NCI-H1694 (cell line): ENCODE measurements around the gene MAGI1.
"Not testable (repeated sequence)": the region's sequence is repeated elsewhere in the genome, so short reads cannot be mapped to it uniquely, and the experiment has no call there.

Experiments
- DNase-seq: peaks from one replicate; lab custom pipeline; 2025; lab: John Stamatoyannopoulos, UW

MAGI1 gene

GRCh38 chr3:65904016-65904415, 134.7 kb downstream of the MAGI1 start:
- no peak for DNase-seq

DNA sequence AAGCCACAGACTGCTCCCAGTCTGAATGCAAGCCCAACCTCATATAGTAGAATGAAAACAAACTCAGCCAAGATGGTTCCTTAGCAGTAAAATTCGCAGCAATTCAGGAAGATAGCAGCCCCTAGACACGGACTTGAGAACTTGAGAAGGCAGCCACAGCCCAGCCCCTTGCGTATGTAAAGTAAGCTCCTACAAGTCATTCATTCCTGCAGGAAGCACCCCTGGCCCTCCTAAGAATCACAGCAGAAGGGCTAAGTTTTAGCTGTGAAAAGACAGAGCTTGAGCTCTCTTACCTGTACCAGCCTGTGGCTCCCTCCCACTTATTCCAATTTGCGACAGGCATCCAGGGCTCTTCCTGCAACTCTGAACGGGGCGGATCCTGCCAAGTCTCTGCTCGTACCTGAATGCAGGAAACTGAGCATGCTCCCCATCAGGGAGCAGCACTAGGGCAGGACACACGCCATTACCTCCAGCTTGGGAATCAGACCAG, 136.4 kb downstream of the MAGI1 start:
- DNase-seq: no peak

GRCh38 chr3:65901226-65901625, 137.5 kb downstream of the MAGI1 start:
- no peak for DNase-seq

DNA sequence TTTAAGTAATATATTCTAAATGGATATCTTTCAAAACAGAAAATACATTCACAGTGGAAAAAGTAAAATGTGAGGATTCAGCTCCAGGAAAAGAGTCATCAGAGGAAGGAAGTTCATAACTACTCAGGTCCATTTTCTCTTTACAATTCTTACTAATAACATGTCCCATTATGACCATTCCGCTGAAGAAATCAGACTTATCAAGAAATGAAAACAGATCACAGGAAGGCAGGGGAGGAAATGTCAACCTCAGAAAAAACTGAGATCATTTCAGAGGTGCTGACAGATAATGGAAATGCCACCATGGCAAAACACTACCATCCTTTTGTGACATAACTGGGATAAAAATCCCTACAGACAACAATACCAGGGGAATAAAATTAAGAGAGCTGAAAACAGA, 139.5 kb downstream of the MAGI1 start:
- DNase-seq: no peak

DNA sequence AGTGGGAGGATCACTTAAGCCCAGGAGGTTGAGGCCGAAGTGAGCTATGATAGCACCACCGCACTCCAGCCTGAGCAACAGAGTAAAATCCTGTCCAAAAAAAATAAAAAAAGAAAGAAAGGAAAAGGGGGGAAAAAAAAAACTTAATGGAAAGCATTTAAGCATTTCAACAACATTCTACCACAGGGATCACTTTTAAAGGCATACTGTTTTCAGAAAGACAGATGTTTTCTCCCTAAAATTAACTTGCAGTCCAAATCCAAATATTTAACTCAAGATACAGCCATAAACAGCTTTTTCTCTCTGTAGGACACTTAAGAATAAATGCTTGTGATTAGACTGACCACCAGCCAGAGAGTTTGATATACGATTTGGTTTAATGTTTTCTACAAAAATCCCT, 141.0 kb downstream of the MAGI1 start:
- no peak for DNase-seq

DNA sequence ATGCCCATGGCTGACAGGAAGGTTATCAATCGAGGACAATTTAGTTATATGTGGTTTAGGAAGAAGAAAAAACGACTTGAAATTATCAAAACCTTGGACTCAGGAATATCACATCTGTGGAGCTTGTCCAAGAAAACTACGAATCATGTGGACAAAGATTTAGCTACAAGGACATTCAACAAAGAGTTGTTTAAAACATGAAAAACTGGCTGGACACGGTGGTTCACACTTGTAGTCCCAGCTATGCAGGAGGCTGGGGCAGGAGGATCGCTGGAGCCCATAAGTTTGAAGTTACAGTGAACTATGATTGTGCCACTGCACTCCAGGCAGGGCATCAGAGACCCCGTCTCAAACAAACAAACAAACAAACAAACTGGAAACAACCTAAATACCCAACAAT, 142.4 kb downstream of the MAGI1 start:
- DNase-seq: no peak

- DNase-seq: no peak
These were observed 143.9 kb downstream of the MAGI1 start for GRCh38 chr3:65894679-65895453.

GRCh38 chr3:65894126-65894525, 144.6 kb downstream of the MAGI1 start:
- DNase-seq: no peak

GRCh38 chr3:65893631-65894030, 145.1 kb downstream of the MAGI1 start:
- no peak for DNase-seq

GRCh38 chr3:65891477-65891876, 147.2 kb downstream of the MAGI1 start:
- DNase-seq: not testable (repeated sequence)

GRCh38 chr3:65890328-65890727, 148.4 kb downstream of the MAGI1 start:
- DNase-seq: no peak

DNA sequence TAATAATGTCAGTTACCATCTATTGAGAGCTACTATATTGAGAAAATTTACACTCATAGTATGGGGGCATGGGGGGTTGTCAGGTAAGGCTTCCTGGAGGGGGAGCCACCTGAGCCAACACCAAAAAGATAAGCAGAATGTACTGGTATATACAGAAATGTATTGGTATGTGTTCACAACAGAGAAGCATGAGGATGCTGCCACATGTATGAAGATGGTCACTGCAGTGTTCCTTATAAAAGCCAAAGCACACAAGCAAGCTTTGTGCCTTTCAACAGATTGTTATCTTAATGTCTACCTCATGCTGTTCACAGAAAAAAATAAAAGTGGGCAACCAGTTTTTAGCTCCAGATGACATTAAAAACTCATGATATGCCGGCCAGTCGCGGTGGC, 149.0 kb downstream of the MAGI1 start:
- no peak for DNase-seq

DNA sequence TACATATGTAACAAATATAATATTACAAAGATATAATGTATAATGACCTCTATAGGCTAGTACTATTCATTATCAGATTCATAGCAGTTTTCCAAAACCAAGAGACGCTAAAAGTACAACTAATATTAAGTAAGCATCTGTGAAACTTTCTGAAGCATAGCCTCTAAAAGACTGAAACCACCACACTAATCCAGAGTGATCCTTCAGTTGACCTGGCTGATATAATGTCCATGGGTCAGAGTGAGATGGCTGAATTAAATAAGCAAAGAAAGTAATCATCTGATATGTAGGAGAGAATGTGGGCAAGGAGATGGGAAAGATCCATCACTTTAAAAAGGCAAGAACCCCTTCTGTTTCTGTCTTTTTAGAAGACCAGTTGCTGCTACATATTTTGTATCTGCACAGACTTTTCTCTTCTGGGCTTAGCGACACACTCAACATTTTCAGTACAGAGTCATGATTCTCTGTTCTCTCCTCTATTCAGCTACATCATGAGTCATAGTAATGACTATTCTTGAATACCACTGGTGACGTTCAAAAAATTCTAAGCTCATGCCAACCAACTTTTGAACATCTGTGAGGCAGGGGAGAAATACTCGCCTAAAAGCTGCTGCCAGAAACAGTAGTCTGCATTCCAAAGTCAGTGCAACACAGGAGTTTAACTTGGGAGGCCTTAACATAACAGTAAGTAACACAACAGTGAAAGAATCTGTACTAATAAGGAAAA, 149.6 kb downstream of the MAGI1 start:
- no peak for DNase-seq

DNA sequence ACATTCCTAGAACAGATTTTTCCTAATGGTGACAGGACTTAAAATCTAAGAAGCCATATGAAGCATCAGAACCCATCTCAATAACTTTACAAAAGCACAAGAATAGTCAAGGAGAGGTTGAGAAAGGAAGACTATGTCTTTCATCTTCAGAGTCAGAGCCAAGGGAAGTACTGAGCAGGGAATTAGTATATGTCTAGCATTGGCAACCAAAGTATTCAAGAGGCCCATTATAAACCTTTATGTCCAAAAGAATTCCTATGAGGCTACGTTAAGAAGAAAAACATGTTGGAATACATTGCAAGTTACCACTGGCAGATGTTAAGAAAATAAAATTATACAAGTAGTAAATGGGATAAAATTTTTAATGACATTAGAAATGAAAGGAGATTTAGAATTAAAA, 150.5 kb downstream of the MAGI1 start:
- no peak for DNase-seq

- DNase-seq: no peak
These were observed 152.3 kb downstream of the MAGI1 start for GRCh38 chr3:65886391-65886790.

- no peak for DNase-seq
These were observed 154.6 kb downstream of the MAGI1 start for GRCh38 chr3:65884071-65884470.

- no peak for DNase-seq
These were observed 155.1 kb downstream of the MAGI1 start for GRCh38 chr3:65883613-65884012.

DNA sequence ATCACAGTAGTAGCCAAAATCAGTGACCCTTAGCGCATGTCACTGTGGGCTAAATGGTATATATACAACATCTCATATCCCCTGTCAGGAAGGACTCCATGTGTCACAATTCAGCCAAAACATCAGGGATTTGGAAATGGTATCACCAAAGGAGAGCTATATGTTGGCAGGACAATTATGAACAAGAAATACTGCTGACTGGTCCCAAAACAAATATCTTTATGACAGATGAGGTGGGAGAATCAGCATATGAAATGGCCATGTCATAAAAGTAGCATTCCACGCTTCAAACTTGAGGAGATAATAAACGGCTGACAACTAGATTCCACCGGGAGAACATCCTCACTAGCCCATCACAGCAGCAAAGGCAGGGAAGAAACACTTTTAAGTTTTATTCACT, 158.4 kb downstream of the MAGI1 start:
- no peak for DNase-seq

DNA sequence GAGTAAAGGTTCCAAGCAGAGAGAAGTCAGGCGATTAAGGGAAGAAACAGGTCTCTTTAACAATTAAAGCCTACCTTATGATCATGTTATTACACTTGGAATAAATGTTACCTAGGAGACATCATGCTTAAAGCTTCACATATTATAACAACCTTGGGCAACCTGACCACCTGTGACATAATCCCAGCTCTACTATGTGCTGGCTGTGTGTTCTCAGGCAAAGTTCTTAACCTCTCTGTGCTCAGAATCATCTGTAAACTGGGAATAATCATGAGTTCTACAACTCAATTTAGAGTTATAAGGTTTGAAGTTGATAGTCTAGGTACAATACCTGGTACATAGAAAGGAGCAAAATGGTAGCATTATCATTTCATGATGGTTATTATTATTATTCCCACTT, 159.3 kb downstream of the MAGI1 start:
- DNase-seq: no peak

DNA sequence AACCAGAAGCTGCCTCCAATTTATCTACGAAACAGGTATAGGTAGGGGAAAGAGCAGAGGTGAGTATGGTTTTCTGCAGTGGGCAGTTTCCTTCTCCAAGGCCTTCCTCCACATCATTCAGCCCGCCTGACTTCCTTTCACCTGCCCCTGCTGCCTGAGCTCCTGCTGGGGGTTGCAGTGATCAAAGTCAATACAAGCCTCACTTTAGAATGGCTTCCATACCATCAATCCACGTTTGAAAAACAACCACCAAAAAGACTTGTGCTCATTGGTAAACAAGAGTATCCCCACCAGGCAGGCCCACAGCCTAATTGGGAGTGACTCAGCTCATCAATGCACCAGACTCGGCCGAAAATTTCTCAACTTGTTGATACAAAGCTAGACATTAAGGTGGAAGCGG, 159.9 kb downstream of the MAGI1 start:
- DNase-seq: no peak

- no peak for DNase-seq
These were observed 161.6 kb downstream of the MAGI1 start for GRCh38 chr3:65877160-65877559.

- no peak for DNase-seq
These were observed 162.7 kb downstream of the MAGI1 start for GRCh38 chr3:65876028-65876420.

- no peak for DNase-seq
These were observed 163.2 kb downstream of the MAGI1 start for GRCh38 chr3:65875393-65876027.
